Hematopoietic multipotent progenitor cell treated with erythropoietin and hydrocortisone succinate and interleukin-3 and kit ligand, for 17 days (in vitro differentiated cells): ENCODE data around the gene UFSP1.
A peak's percentile ranks its signal among the peaks of the same experiment; 100 is the strongest.
"Not testable (repeated sequence)": the region's sequence is repeated elsewhere in the genome, so short reads cannot be mapped to it uniquely, and the experiment has no call there.

Source experiments
- DNase-seq: peaks from one replicate; pipeline ENCODE4 v3.0.0-alpha.2; 2015; ENCODE audit warnings: low spot score

UFSP1 gene

GRCh38 chr7:100859856-100860255 lies 29.7 kb downstream of the UFSP1 start:
- DNase-seq: no peak

- DNase-seq: no peak
Observed at GRCh38 chr7:100856871-100857282, 32.6 kb downstream of the UFSP1 start.

GRCh38 chr7:100855515-100855914 lies 34.0 kb downstream of the UFSP1 start:
- no peak for DNase-seq

- DNase-seq: not testable (repeated sequence)
Observed at GRCh38 chr7:100854899-100855298, 34.6 kb downstream of the UFSP1 start.

- no peak for DNase-seq
Observed at GRCh38 chr7:100854146-100854895, 35.2 kb downstream of the UFSP1 start.

- peak; percentile 59 for DNase-seq
Observed at GRCh38 chr7:100852048-100852872, 37.3 kb downstream of the UFSP1 start, which contains the start of gene SLC12A9. SLC12A9 (plus strand) TSS chr7:100852713; CDS start chr7:100854198, 1,485 bp downstream.

GRCh38 chr7:100847360-100847759 lies 42.2 kb downstream of the UFSP1 start:
- DNase-seq: no peak

- no peak for DNase-seq
Observed at GRCh38 chr7:100840470-100841100, 48.9 kb downstream of the UFSP1 start.

- DNase-seq: no peak
Observed at GRCh38 chr7:100839361-100839760, 50.2 kb downstream of the UFSP1 start.
